HG03025 (cell line): Measurements from ENCODE around the gene CMIP.
A peak's percentile ranks its signal among the peaks of the same experiment; 100 is the strongest.
"Not testable (repeated sequence)": the region's sequence is repeated elsewhere in the genome, so short reads cannot be mapped to it uniquely, and the experiment has no call there.

ENCODE experiments used
- ATAC-seq: cut with Tn5 transposase; IDR thresholded peaks from one replicate; pipeline ENCODE4 v1.9.1; 2021; ENCODE audit warnings: mild to moderate bottlenecking, moderate library complexity; ENCODE audit not compliant: unreplicated experiment, low FRiP score

The CMIP gene

DNA sequence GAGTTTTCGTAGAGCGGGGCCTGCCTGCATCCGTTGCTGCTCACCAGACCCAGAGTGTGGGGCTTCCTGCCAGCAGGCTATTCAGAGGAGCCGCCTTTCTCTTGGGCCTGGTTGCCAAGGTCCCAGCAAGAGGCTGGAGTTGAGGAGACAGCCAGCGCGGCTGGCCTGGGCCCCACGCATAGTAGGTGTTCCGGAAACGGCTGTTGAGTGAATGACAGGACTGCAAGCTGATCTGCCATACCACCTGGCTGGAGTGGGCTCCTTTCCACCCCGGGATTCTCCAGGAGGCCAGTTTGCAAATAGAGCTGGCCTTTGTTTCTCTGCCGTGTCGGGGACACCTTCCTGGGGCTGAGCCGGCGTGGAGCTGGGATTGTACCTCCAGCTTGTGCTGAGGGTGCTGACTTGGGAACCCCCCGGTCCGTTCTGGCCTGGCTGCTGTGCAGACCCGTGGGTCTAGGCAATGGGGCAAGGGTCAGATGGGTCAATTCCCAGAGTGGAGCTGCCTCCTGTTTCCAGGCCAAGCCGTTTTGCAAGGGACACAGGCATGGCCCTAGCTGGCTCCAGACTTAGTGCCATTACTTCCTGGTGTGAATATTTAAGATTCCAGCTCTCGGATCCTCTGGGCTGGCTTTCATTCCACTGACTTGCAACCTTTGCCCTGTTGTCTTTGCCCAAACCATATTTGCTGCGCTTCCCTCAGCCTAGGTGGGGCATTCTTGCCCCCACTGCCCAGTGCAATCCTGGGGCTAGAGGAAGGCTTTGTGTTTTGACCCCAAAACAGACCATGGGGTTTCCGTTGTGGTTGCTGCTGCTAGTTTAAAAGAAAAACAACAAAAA is 68.8 kb downstream of the CMIP start:
- ATAC-seq = peak; percentile 41

DNA sequence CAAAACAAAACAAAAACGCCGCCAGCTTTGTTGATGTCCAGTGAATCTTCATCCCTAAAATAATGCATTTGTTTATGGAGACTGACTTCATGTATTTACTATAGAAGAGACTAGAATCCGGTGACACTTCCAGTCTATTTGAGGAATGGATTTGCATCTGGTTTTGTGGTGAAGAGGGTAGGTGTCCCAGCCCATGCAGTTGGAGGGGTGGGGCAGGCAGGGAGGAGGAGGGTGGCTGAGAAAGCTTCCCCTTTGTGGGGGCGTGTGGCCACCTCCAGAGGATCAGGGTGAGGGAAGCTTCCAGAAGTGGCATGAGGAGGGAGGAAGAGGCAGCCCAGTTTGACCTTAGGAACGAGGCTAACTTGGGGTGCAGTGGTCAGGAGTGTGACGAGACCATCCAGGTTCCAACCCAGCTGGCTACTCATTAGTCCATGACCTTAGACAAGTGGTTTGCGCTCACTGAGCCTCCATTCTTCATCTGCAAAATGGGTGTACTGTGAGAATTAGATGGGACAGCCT is 69.5 kb downstream of the CMIP start:
- ATAC-seq = peak; percentile 82

DNA sequence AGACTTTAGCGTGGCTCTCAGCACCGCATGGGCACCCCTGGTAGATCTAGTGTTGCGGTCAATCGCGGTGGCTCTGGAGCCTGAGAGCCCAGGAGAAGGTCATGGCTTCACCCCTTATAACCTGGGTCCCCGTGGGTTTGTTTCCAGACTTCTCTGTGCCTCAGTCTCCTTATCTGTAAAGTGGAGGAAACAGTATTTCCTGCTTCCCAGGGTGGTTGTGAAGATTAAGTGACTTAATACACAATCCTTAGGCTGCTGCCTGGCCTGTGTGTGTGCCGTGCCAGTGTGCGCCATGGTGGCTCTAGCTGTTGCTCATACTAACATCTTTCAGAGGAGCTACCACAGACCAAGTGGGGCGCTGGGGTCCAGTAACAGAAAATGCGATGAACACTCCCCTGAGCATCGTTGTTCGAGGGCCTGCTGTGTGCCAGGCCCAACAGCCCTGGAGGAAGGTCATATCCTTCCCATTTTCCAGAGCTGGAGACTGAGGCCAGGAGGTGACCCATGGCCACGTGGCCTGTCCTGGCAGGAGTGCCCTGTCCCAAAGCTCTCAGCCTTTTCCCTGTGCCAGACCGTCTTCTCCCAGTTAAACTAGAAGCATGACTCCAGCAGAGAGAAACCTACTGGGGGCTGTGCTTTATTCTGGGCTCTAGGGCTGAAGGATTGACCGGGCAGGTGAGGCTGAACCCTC is 70.1 kb downstream of the CMIP start:
- ATAC-seq = no peak

DNA sequence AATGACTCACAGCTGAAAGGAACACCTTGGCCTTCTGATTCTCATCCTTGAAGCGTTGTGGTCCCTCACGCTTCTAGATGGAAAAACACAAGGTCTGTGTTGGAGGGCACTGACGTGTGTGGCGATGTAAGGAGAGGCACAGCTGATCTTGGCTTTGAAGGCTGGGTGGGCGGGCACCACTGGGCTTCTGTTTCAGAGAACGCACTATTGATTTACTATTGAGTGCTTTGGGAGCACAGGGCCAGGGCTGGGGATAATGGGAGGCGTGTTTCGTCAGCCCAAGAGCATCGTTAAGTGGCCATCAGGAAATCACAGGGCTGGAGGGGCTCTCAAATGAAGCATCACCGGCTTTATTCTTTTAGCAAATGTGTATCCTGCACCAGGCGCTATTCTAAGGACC is 70.7 kb downstream of the CMIP start:
- ATAC-seq = no peak

DNA sequence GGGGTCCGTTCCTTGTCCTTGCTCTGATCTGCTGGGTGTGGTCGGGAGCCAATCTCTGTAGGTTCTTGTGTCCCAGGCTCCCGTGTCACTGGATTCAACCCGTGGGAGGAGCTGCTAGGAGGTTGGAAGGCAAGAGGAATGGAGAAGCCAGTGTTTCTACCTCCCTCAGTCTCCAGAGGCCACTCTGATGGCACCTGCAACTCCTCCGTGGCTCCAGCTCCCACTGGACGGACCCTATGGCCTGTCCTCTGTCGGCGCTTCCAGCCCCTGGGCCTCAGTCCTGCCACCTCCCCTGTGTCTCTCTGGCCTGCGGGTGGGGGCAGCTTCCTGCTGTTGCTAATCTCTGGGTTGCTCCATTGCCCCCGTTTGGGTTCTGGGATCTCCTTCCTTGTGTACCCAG is 71.1 kb downstream of the CMIP start:
- ATAC-seq = no peak

DNA sequence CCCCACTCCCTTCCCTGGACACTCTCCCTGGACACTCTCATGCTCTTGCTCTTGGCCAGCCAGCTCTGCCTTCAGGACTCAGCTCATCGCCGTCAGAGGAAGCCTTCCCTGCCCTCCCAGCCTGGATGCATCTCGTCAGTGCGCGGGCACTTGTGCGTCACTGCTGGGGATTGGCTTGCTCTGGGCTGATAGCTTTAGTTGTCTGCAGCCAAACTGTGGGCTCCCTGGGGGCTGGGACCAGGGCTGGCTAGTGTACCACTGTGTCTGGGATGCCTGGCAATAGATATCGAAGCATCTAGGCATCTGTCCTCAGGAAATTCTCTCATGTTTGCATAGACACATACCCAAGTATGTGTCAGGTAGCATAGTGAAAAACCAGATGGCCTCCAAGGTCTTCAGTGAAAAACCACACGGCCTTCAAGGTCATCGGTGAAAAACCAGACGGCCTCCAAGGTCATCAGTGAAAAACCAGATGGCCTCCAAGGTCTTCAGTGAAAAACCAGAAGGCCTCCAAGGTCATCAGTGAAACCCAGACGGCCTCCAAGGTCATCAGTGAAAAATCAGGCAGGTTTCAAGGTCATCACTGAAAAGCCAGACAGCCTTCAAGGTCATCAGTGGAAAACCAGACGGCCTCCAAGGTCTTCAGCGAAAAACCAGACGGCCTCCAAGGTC is 72.0 kb downstream of the CMIP start:
- no peak for ATAC-seq

DNA sequence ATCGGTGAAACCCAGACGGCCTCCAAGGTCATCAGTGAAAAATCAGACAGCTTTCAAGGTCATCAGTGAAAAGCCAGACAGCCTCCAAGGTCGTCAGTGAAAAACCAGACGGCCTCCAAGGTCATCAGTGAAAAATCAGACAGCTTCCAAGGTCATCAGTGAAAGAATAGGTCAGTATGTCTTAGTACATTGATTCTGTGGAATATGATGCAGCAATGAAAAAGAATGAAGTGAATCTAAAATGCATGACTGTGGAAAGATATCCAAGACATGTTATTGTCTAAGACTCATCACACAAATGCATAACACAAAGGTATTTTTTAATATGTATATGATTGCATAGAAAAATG is 72.5 kb downstream of the CMIP start:
- no peak for ATAC-seq

DNA sequence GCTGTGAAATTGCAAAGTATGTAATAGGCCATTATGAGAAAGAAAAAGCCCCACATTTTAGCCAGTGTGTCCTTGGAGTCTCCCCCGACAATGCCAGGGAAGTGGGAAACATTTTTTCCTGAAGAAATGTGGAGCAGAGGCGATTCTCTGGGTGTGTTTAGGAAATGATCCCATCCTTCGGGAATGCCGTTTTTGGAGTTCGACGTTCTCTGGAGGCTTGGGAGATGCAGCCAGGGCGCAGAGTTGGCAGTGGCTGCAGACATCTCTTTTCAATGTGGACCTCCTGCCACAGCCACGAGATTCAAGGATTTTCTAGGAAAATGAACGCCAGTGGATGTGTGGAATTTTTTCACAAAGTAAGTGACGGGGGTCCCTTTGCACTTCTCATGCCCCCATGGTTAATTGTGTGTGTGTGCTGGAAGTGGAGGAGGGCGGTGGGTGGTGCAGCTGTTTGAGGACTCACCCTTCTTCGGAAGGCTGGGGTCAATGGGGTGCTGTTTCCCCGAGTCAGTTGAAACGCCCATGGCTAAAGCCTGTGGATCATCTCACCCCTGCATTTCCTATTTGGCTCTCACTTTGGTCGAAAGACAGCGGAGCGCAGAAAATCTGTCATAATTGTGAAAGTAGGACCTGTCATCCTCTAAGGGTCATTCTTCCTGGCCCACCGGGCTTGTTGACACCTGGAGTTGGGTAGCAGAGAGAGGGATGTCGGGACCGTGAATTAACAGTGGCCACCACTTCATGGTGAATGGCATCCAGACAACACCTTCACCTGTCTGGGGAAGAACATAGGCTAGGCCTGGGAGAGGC is 73.2 kb downstream of the CMIP start:
- no peak for ATAC-seq

DNA sequence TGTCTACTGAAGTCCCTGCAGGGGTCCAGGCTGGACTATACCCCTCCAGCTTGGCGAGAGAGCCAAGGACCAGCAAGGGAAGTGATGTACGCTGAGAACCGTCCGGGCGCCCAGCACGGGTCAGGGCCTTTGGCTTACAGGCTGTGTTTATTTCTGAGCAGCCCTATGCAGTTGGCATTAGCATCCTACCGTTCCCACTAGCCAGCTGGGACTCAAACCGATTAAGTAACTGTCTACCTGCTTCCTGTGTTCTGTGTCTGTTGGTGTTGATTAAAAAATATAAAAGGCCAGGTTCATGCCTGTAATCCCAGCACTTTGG is 73.8 kb downstream of the CMIP start:
- ATAC-seq = no peak

DNA sequence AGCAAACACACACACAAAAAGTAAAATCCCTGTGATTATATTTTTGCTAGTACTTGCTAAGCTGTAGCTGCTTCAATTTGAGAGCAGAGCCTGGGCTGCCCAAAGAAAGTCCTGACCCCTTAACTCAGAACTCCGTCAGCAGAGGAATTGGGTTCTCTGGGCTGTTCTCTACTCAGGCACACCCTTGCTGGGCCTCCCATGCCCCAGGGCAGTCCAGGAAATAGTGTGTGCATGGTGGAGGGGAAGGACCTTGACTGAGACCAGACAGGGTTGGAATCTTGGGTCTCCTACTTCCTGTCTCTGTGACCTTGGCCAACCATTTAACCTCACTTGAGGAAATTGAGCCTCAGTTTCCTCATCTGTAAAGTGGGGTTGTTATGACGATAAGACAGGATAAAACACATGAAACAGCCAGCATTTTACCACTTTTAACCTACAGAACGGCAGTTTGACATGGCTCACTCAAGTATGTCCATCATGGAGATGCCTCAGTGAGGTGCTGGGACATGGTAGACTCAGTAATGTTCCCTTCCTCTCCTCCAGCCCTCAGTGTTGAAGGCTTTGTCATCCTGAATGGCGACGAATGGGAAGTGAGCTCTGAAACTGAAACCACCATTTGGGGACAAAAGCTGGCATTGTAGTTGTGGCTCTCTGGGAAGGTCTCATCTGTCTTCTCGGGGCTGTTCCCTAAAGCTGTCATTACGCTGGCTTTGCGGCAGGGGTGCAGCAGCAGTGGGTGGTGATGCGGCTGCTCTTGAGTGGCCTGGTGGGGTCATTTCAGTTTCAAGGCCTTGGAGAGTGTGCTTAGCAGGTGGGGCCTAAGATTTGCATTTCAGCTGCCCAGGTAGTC is 74.9 kb downstream of the CMIP start:
- ATAC-seq = no peak

DNA sequence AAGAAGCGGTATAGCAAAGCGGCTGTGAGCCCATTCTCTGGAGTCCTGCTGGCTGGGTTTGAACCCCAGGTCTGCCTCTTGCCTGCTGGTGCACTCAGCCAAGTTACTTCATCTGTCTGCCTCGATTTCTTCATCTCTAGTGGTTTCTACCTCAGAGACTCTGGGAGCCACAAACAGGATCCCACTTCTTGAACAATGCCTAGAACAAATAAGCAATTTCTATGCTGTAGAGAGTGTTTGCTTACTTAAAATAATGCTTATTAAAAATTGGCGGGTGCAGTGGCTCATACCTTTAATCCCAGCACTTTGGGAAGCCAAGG is 75.5 kb downstream of the CMIP start:
- ATAC-seq = no peak

DNA sequence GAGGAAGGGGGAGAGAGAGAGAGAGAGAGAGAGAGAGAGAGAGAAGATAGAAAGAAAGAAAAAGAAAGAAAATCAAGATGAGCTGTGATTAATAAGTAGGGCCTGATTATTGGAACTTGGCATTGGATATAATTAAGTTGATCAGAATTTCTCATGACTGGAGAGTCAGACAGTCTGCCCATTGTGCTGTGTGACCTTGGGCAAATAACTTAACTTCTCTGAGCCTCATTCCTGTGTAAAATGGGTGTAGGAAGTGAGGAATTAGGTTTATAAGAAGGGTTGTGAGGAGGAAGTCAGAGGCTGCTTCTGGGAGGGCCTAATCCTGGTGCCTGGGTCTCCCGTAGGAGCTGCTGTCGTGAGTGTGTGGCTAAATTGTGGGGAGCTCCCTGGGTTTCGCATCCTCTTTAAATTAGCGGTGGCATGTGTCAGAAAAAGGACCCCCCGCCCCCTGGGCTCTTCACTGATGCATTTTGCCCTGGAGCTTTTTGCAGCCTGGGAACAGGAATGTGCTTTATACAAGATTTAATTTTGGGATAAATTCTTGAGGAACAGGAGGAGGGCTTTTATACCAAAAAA is 76.0 kb downstream of the CMIP start:
- ATAC-seq = no peak

DNA sequence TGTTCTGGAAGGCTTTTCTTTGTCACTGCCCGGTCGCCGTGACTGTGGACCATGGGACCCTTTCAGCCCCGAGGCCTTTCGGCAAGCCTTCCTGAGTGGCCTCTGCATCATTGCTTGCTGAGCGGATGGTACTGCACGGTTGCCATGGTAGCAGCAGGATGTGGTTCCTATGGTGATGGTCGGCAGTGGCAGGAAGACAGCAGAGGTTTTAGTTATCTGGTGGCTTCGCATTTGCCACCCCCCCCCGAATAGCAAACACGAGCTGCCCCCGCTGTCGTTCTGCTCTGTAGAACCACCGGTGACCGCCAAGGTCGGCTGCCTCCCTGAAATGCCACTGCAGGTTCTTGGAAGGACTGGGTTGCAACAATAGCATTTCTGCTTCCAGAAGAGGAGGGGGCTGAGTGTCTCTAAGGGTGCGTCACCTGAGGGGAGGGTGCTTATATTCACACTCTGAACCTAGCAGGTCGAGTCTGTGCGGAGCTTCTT is 76.6 kb downstream of the CMIP start:
- ATAC-seq = no peak

DNA sequence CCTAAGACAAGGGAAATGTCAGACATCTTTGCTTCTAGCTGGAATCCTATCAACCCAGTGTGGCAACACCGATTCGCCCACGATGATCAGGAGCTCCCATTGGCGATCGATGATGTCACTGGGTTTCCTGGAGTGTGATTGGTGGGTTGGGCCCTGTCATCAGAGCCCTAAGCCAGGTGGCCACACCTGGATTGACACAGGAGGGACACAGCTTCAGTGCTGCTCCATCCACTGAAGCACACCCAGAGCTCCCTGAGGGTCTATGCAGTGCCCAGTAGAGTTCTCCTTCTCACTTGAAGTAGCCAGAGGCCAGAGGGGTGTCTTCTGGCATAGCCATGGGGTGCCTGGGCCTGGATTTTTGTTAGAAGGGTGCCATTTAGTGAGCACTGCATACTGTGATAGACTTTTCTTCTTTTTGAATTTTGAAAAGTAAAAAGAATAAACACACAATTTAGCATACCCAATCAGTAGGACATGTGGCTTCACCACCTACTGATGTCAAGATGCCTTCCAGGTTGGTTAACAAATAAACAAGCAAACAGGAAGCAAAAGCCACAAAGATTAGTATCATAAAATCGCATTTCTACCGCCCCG is 77.6 kb downstream of the CMIP start:
- ATAC-seq = no peak

DNA sequence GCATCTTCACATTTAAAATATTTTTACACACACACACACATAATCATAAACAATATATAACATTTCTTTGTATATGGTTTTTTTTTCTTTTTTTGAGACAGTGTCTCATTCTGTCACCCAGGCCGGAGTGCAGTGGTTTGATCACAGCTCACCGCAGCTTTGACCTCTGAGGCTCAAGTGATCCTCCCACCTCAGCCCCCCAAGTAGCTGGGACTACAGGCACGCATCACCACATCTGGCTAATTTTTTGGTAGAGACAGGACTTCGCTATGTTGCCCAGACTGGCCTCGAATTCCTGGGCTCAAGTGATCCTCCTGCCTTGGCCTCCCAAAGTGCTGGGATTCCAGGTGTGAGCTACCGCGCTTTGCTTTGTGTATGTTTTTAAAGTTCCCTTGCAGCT is 78.2 kb downstream of the CMIP start:
- ATAC-seq = not testable (repeated sequence)

DNA sequence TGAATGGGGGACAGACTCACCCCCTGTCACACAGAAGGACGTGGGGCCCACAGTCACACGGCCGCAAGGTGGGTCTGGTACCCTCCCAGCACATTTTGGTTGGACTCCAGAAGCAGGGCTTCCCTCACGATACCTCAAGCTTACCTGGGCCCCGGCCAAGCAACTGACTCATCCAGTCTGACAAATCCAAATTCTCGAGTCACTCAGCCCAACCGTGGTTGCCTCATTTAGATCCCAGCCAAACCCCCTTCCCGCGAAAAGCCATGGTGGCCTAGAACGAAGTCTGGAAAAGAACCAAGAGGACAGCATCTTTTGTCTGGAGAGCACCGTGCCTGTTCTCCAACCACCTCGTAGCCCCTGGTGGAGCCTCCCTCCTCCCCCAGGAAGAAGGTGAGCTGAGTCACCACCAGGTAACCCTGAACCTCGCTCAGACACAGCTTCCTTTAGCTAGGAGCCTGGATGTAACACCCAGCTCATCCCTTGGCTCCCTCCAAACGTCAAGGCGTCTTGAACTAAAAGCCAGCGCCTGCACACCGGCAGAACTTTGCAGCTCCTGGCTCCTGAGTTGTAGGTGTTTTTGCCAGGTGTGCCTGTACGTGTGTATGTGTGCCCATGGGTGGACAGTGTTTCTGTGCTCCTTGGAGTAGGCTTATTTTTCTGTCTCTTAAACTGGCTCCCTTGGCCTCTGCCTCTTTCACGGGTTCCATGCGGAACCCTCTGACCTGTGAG is 78.9 kb downstream of the CMIP start:
- ATAC-seq = no peak

DNA sequence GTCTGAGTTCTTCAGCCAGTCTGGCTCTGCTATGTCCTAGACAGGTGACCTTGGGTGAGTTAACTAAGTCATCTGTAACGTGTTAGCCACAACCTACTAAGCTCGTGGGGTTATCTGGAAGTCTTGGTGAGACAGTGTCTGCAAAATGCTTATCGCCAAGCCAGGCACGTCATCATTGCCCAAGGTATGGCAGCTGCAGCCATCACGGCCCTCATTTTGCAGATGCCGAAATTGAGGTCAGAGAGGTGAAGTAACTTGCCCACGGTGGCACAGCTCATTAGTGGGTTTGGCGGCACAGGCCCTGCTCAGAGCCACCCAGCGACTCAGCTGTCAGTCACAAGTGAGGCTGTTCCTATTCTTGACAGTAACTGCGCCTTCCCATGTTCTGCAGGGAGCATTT is 79.8 kb downstream of the CMIP start:
- no peak for ATAC-seq

DNA sequence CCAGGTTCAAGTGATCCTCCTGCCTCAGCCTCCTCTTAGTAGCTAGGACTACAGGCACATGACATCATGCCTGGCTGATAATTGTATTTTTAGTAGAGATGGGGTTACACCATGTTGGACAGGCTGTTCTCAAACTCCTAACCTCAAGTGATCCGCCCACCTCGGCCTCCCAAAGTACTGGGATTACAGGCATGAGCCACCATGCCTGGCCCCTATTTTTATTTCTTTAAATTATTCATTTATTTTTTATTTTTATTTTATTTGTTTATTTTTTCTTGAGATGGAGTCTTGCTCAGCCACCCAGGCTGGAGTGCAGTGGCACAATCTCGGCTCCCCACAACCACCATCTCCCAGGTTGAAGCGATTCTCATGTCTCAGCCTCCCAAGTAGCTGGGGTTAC is 80.3 kb downstream of the CMIP start:
- ATAC-seq = not testable (repeated sequence)

DNA sequence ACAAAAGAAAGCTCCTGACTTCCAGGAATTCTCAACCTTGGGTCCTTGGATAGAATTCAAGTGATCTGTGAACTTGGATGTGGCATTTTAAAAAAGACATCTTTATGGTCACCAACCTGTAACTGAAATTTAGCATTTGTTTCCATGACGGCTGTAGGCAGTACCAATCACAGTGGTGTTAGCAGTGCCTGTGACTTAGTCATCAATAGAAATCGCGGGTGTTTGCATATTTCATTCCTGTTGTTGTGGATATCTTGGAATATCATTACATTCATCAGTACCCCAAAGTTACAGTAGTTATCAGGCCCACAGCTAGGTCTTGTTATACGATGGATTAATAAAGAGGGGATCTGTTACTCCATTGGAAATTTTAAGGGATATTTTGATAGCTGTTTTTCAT is 81.6 kb downstream of the CMIP start:
- ATAC-seq = no peak
